GM18520 (cell line): ENCODE measurements around the gene DNAJA3.
A peak's percentile ranks its signal among the peaks of the same experiment; 100 is the strongest.

ENCODE experiments used
- ATAC-seq: cut with Tn5 transposase; IDR thresholded peaks from one replicate; pipeline ENCODE4 v1.9.1; 2021; ENCODE audit not compliant: unreplicated experiment

Gene DNAJA3

DNA sequence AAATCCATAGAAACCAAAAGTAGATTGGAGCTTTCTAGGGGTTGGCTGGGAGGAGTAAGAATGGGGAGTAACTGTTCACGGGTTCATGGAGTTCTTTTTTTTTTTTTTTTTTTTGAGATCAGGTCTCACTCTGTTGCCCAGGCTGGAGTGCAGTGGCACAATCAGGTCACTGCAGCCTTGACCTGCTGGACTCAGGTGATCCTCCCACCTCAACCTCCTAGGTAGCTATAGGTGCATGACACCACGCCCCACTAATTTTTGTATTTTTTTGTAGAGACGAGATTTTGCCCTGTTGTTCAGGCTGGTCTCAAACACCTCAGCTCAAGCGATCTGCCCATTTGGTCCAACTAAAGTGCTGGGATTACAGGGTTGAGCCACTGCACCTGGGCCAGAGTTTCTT lies 47.2 kb downstream of the DNAJA3 start:
- no peak for ATAC-seq

DNA sequence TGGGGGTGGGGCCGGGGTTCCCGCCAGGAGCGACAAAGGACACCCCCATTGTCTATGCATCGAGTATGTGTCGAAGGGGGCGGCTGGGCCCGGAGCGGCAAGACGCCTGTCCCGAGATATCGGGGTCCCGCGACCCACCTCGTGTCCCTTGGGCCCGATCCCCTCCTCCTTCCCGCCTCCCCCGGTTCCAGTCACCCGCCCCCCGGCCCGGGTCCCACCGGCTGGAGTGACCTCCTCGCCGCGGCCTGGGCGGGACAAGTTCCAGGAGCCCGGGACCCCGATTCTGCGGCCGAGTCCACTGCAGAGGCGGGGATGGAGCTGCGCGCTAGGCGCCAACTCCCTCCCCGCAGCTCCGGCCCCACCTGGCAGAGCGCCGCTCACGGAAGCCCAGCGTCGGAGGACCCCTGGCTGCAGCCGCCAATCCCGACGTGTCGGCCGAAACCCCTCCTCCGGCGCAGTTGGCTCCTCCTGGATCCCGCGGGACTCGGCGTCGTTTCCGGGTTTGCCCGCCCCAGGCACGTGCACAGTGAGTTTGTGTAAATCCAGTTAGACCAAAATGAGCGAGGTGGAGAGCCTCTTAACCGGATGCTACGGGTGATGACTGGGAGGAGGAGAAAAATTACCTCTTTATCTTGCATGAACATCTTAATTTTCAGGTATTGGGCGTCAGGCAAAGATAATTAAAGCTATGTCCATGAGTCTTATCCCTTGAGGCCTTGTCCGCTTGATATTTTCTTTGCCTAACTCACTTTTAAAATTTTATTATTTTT lies 48.7 kb downstream of the DNAJA3 start, which contains the start of gene NMRAL1:
NMRAL1 (minus strand) TSS at position 434 of the 770 bp plus-strand sequence. CDS start 493 bp downstream, outside the sequence.
- ATAC-seq = peak; percentile 30

DNA sequence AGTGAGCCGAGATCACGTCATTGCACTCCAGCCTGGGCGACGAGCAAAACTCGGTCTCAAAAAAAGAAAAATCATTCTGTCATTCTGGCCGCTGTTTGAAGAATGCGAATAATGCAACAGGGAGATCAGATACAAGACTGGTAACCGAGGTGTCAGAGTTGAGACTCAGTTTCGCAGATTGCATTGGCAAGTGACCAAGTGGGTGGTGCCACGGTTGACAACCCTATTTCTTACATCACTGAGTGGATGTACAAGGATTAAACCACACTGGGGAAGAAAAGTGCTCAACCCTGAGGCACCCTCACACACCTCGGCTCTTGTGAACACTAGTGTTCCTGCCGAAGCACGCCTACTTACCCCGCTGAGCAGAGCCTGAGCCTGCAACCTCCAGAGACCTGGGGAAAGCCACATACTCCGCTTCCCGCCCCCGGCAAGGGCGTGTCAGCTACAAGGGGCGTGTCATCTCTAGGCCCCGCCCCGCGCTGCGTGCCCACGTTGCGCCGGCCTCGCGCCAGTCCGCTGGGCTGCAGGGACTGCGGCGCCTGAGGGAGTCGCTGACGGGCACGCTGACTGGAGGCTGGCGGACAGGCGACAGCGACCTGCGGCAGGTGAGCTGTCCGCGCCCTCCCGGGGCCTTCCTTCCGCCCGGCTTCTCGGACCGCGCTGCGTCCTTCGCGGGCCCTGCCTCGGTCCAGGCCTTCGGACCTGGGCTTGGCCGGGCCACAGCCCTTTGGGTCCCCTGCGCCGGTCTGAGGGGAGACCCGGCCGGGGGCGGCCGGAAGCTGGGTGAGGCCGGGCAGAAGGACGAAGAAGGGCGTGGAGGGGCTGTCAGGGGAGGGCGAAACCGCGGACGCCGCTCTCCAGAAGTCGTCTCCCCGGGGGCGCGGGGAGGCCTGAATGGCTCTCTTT lies 50.5 kb downstream of the DNAJA3 start, which contains the start of gene HMOX2:
HMOX2 (plus strand) TSS at position 519 of the 909 bp plus-strand sequence. CDS start 29,127 bp downstream, outside the sequence.
- ATAC-seq = peak; percentile 86

DNA sequence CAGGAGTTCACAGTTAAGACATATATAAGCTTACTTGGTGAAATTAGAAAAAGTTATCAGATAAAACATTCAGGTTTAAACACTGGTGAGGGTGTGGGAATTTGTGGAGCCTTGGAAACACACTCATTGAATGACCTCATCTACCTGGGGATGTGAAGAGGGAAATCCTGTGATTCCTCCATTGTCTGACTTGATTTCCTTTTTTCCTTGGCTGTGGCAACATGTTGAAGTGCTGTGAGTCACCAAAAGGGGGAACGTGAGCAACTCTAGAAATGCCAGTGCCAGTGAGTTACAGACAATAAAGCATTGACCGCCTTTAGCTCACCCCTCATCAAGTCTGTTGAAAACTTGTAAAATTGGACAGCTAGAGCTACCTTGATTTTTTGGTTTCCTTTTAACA lies 52.3 kb downstream of the DNAJA3 start:
- no peak for ATAC-seq

- ATAC-seq = no peak
Observed at GRCh38 chr16:4481526-4481925, 55.9 kb downstream of the DNAJA3 start.

DNA sequence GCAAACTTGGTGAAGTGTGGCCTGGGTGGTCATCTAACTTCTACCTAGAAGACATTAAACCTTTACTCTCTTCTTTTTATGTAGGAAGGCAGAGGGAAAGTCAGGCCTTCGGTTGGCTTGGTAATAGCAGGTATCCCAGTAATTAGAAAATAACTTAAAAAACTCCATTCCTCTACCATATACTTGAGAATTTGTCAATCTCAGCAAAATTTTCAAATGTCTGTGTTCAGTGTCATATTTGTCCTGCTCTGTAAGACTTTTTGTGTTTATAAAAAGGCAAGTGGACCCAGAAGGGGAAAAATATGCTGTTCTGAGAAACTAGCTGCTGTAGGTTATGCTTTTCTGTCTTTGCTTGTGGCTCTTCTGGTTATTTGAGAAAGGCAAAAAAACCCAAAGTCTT lies 56.3 kb downstream of the DNAJA3 start:
- ATAC-seq = no peak

GRCh38 chr16:4486126-4486893 lies 60.6 kb downstream of the DNAJA3 start:
- ATAC-seq = no peak

- ATAC-seq = no peak
Observed at GRCh38 chr16:4487955-4488498, 62.4 kb downstream of the DNAJA3 start.

- ATAC-seq = no peak
Observed at GRCh38 chr16:4488499-4488967, 62.9 kb downstream of the DNAJA3 start.

DNA sequence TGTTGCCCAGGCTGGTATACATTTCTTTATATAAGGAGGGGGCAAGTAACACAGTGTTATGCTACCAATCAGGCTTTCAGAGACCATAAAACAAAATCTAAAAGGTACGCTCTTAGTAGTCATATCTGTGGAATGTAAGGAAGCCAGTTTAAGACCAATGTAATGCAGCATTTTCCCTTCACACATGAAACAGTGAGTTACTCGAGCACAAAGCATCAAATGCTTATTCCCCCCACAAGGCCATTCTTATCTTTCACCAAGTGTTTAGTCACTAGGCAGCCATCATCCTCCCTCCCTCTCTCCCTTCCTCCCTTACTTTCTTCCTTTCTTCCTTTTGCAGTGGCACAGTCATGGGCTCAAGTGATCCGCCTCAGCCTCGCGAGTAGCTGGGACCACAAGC lies 63.4 kb downstream of the DNAJA3 start:
- ATAC-seq = no peak

- no peak for ATAC-seq
Observed at GRCh38 chr16:4491898-4492297, 66.2 kb downstream of the DNAJA3 start.

DNA sequence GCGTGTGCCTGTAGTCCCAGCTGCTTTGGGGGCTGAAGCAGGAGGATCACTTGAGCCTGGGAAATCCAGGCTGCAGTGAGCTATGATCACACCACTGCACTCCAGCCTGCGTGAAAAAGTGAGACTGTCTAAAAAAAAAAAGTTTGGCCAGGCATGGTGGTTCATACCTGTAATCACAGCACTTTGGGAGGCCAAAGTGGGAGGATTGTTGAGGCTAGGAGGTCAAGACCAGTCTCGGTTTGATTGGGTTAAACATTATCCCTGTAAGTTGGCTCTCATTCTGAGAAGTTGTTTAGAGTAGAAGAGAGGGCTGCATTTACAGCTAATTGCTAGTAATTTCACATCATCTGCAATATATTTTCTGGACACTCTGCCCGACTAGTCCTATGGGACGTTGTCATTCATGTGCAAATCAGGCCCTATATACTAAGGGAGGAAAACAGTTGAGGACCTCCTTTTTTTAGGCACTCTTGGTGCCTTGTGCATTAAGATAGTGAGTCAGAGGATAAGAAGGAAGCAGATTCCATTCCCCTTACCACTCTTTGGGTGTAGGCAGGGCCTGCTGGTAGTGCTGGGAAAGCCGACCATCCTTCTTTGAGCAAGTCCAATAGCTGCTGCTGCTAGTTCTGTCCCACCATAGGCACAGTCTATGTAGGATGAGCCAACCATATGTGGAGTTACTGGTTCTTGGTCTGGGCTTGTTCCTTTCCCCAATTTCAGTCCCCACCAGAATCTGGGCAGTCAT lies 69.2 kb downstream of the DNAJA3 start:
- ATAC-seq = no peak

DNA sequence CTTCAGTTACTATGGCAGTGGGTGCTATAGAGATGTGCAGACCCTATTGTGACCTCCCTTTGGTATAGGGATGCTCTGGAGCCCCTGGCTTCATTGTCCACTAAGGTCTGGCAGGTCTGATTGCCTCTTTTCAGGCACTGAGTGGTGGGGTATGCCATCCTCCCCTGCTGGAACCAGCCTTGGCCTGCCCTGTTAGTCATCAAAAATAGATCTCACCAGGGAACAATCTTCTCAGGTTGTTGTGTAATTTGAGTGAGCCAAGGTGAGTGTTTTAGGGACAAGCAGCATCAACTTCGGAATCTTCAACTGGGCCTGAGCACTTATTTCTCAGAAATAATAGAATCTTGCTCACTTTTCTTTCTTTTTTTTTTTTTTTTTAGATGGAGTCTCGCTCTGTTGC lies 70.1 kb downstream of the DNAJA3 start:
- ATAC-seq = no peak

DNA sequence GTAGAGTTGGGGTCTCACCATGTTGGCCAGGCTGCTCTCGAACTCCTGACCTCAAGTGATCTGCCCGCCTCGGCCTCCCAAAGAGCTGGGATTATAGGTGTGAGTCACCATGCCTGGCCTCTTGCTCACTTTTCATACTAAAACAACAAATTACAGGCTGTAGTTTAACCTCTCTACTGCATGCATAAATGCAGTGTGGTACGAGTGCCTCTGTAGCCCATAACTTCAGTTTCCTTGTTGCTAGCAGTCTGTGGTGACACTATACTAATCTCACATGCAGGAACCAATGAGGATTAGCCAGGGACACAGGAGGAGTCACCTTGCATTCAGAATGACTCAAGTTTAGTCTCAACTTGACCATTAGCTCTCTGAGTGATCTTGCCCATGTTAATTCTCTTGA lies 70.6 kb downstream of the DNAJA3 start:
- no peak for ATAC-seq

DNA sequence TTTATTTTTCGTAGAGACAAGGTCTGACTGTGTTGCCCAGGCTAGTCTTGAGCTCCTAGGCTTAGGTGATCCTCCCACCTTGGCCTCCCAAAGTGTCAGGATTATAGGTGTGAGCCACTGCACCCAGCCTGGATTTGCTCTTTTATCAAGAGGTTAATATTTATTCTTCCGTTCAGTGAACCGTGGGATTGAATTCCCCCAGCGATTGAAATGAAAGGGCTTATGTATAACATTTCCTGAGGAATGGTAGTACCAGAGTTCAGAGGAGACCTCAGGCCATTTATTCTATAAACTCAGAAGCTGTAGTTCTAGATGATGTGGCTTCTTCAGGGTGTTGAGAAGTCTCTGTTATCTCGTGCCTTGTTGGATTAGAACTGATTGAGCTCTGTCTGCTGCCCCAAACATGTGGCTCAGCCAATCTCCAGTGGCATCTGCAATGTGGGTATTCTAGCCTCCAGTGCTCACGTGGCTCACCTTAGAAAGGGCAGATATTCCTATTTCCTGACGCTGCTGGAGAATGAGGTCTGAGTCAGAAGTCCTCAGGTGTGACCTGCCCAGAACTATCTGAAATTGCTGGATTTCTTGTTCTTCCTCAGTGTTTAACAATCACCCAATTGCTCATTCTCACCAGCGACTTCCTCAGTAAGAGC lies 73.0 kb downstream of the DNAJA3 start:
- ATAC-seq = no peak

- ATAC-seq = no peak
Observed at GRCh38 chr16:4499196-4499555, 73.5 kb downstream of the DNAJA3 start.

DNA sequence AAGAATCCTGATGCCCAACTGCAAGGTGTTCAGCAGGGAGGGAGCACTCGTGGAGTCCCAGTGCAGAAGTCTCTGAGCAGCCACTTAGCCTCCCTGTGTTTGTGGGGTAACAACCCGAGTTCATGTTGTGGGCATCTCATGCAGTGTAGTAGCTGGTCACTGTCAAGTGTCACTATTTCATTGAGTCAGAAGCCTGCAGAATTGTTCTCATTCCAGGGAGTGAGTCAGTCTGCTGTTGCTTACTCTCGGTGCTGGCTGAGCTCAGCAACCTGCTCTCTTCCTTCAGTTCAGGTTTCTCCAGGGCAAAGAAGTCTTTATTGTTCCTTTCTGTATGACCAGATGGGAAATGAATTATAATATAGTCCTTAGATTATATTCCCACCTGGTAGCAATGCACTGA lies 74.6 kb downstream of the DNAJA3 start:
- ATAC-seq = no peak

DNA sequence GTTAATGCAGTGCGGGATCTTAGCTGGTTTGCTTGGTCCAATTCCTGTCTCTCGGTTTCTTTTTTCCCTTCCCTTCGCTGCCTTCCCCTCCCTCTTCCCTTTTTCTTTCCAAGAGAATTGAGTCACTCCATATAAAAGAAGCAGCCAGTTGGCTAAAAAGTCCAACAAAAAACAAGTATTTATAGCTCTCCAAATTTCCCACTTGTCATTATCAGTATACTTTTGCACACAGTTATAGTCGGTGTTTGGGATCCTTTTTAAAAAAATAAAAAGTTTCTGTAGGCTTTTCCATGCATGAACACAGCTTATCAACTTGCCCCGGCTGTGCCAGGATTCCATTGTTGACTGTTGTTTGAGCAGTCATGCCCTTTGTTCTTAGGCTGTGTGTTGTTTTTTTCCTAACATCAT lies 75.4 kb downstream of the DNAJA3 start:
- ATAC-seq = no peak

DNA sequence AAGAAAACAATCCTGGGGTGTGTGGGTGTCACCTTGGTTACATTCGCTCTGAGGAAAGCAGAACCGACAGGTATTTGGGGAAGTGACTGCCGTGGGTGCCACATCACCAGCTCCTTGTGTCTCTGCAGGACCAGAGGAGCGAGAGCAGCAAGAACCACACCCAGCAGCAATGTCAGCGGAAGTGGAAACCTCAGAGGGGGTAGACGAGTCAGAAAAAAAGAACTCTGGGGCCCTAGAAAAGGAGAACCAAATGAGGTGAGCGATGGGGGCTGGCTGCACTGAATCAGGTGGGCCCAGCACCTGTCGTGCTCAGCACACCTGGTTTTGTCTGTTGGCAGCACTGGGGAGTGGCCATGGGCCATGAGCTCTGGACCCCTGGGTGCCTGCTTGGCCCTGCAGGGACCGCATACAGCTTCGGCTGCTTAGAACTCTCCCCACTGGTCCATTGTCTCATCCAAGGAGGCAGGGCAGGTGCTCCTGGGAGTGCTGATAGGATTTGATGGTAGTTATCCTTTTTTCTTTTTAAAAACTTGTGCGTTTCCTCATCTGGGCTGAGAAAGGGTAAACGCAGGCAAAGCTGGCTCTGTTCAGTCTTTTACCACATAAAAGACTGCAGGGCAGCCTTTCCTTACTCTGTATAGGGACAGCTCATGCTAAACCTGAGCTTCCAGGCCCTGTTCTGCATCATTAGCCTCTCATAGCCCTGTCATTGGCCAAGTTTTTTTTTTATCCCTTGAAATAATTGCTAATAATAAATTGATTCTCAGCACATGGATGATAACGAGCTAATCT lies 79.9 kb downstream of the DNAJA3 start:
- peak; percentile 42 for ATAC-seq
